GM21390 (cell line): ENCODE data around the gene MFSD8.
"Not testable (repeated sequence)": the region's sequence is repeated elsewhere in the genome, so short reads cannot be mapped to it uniquely, and the experiment has no call there.

ENCODE experiments used
- ATAC-seq: cut with Tn5 transposase; IDR thresholded peaks from one replicate; pipeline ENCODE4 v1.9.1; 2021; ENCODE audit not compliant: unreplicated experiment

The MFSD8 gene

DNA sequence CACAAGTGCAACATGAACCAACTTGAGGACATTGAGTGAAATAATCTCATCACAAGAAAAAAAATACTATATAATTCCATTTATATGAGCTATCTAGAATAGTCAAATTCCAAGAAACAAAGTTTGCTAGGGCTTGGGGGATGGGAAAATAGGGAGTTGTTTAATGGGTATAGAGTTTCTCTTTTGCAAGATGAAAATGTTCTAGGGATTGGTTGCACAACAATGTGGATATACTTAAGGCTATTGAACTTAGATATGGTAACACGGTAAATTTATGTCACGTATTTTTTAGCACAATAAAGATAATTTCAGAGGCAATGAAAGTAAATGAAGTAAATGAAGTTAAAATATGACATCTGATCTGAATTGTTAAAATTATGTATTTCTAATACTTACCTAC, 7.9 kb downstream of the MFSD8 start:
- no peak for ATAC-seq

DNA sequence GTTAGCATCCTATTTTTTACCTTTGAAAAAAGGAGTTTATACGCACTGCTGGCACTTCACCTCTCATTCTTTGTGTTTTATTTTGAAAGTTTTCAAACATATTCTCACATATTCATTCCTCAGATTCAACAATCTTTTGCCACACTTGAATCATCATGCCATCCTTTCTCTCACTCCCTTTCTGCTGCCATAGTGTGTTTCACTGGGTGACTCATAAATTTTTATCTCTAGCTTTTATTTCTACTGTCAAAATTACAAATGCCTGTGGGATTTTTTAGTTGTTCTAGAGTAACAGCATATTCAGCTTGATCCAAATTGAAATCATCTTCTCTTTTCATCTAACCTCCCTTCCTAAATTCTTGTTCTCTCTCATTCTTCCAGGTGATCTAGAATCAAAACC, 28.0 kb downstream of the MFSD8 start:
- no peak for ATAC-seq

DNA sequence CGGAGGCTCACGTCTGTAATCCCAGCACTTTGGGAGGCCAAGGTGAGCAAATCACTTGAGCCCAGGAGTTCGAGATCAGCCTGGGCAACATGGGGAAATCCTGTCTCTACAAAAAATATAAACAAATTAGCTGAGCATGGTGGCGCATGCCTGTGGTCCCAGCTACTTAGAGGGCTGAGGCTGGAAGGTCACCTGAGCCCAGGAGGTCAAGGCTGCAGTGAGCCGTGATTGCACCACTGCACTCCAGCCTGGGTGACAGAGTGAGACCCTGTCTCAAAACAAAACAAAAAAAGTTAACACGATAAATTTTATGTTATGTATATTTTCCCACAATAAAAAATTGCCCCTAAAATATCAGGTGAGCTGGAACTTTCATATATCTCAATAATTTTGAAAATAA, 33.1 kb downstream of the MFSD8 start:
- not testable (repeated sequence) for ATAC-seq

DNA sequence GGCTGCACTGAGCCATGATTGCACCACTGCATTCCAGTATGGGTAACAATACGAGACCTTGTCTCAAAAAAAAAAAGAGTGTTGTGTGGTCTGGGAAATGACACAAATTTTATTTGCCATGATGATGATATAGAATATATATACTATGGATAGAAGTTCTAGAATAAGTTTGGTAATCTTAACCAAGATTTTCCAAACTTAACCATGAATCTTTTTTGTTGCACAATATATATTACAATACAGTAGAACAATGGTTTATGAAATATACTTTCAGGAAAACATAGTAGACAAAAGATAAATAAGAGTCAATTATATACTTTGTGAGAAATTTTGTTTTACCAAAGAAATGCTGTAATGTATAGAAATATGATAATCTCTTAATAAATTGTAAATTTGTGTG, 34.8 kb downstream of the MFSD8 start:
- ATAC-seq = no peak

DNA sequence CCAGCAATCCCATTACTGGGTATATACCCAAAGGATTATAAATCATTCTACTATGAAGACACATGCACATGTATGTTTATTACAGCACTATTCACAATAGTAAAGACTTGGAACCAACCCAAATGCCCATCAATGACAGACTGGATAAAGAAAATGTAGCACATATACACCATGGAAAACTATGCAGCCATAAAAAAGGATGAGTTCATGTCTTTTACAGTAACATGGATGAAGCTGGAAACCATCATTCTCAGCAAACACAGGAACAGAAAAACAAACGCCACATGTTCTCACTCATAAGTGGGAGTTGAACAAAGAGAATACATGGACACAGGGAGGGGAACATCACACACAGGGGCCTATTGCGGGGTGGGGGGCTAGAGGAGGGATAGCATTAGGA, 39.3 kb downstream of the MFSD8 start:
- not testable (repeated sequence) for ATAC-seq

DNA sequence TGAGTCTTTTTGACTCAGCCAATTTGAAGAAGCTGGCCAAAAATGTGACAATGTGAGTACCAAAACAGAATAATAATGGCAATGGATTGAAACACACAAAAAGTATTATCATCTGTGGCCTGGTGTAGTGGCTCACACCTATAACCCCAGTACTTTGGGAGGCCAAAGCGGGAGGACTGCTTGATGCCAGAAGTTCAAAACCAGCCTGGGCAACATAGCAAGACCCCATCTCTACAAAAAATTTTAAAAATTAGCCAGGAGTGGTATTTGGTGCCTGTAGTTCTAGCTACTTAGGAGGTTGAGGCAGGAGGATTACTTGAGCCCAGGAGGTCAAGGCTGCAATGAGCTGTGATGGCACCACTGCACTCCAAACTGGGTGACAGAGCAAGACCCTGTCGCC, 42.7 kb downstream of the MFSD8 start:
- no peak for ATAC-seq

DNA sequence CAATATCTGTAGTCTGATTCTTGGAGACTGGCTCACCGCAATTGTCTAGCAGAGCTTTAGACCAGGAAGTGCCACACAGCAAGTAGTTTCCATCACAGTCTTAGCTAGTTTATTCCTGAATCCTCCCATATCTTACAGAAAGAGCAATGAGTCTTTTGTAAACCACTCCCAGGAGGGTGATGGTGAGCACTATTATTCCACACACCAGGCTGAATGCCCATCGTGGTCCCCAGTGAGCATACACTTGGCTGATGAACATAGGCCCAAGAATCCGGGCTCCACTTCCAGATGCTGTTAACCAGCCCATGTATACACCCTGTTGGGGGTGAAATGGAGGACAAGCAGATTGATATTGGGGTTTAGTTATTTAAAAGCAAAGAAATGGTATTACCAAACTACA, 44.5 kb downstream of the MFSD8 start:
- ATAC-seq = no peak

DNA sequence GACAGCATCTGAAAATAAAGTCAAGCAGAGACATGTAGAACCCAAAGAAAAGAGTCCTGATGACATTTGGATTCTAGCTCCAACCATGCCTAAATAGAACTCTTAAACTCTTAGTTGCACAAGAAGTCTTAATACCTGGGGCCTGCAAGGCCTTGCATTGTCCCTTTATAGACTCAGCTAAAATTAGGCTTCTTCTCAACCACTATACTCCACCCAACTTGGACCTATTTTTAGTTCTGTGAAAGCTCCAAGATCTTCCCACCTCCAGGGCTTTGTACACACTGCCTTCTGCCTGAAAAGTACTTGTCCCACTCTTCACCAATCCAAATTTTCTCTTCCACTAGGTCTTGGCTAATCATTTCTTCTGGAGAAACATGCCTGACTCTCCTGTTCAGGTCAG, 47.8 kb downstream of the MFSD8 start:
- ATAC-seq = no peak

DNA sequence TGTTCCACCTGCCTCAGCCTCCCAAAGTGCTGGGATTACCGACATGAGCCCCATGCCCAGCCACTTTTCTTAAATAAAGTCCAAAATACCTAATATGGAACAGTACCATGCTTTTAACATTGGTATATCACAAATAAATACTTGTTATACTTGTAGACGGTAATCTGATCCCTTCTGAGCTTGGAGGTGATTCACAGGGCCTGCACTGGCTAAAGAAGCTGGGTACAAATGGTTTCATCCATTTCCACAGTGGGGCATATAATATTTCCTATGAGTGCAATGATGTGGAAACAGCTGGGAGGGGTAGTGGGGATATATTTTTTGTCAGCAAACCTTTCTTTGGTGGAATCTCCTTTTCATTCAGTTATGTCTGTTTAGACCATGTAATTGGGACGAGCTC, 48.5 kb downstream of the MFSD8 start:
- no peak for ATAC-seq

DNA sequence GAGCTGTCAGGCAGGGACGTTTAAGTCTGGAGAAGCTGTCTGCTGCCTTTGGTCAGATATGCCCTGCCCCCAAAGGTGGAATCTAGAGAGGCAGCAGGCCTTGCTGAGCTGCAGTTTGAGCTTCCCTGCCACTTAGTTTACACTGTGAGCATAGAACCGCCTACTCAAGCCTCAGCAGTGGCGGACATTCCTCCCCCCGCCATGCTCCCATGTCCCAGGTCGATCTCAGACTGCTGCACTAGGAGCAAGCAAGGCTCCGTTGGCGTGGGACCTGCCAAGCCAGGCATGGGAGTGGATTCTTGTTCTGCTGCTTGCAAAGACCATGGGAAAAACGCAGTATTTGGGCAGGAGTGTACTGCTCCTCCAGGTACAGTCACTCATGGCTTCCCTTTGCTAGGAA, 59.9 kb downstream of the MFSD8 start:
- no peak for ATAC-seq

DNA sequence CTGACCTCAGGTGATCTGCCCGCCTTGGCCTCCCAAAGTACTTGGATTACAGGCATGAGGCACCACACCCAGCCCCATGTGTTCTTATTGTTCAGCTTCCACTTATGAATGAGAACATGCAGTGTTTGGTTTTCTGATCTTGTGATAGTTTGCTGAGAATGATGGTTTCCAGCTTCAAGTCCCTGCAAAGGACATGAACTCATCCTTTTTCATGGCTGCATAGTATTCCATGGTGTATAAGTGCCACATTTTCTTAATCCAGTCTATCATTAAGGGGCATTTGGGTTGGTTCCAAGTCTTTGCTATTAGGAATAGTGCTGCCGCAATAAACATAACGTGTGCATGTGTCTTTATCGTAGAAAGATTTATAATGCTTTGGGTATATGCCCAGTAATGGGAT, 65.3 kb downstream of the MFSD8 start:
- ATAC-seq = not testable (repeated sequence)

DNA sequence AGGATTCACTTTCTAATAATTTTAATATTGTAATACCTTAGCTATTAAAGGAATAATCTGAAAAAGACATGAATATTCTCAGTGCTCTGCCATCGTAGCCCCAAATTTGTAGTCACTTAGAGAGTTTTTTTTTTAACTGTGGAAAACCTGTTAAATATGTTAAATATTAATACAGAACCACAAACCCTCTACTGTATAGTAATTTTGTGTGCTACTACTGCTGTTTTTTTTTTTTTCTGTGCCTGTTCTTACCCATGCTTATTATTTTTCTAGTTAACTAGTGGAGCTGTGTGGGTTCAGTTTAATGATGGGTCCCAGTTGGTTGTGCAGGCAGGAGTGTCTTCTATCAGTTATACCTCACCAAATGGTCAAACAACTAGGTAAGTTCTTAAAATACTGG, 68.4 kb downstream of the MFSD8 start:
- ATAC-seq = no peak

DNA sequence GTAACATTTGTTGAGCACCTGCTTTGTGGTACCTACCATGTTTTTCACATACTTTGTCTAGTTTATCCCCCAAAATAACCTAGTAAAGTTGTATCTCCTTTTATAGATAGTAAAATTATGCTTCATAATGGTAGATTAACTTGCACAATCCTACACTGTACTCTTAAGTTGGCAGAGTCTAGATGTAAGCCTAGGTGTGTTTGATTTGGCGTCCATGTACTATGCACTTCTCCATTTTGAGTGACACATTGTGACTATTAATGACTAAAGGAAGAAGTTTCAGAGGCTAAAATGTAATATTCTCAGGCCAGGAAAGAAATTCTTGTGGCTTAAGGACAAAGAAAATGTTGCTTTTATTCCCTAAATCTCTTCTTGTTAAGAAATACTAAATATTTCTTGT, 68.9 kb downstream of the MFSD8 start:
- no peak for ATAC-seq

DNA sequence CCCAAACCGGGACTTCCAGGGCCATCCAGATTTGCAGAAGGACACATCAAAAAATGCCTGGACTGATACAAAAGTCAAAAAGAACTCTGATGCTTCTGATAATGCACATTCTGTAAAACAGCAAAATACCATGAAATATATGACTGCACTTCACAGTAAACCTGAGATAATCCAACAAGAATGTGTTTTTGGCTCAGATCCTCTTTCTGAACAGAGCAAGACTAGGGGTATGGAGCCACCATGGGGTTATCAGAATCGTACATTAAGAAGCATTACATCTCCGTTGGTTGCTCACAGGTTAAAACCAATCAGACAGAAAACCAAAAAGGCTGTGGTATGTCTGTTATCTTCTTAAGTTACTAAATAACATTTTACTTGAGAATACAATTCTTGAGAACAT, 75.1 kb downstream of the MFSD8 start:
- ATAC-seq = no peak

DNA sequence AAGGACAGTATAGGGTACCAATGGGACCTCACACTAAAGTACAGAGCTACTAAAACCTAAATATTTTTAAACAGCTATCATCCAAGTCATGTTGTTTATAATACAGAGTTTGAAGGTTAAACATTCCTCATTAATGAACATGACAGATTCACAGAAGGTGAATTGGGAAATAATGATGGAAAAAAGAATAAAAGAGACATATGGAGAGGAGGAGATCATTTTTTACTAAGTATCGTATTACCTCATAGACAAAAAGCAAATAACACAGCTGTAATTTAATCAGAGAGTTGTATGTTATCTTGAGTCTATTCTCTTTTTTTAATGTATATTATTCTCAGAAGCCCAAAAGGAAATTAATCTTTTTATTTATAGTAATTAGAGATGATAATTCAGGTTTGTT, 76.4 kb downstream of the MFSD8 start:
- ATAC-seq = no peak

DNA sequence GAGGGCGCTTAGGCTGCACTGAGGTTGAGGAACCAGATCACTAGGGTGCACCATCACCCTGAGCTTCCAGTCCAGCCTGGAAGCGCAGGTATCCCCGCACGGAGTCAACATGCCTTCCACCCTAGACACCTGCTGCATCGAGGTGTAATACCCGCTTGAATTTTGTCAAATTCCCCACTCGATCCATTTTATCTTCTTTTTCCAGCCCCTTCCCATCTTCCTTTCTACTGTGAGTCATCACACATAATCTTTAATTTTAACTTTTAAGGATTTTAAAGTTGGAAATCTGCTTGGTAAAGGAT, 83.5 kb downstream of the MFSD8 start:
- peak; percentile 41 for ATAC-seq

DNA sequence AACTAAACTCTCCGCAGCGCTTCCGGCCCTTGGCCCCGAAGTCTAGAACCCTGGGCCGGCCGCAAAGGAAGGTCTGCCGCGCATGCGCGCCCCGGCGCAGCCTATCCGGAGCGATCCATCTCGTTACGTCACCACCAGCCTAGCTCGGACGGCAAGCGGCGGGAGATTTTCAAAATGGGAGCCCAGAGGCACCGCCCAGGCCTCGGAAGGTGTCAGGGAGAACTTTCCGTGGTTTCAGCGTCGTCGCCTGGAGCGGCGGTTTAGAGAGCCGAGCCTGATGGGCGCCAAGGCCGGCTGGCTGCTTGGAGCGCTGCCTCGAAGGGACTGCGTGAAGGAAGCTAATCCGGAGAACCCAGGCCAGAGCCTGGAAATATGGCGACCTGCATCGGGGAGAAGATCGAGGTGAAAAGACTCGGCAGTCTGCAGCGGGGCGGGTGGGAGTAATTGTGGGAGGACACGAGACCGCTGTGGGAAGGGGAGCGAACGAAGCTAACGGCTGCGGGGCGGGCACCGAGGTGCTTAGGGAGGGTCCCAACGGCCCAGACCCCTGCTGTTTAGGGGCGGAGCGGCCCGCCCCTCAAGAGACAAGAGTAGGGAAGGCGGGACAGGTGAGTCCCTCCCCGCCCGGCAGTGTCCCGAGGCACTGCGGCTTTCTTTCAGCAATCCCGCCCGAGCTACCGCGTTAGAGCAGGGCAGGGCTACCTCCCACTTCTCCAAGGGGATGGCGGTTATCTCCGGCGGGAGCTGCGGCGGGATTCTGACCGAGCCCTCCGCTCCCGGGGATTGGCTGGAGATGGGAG, 84.0 kb downstream of the MFSD8 start, which contains the start of gene PLK4:
Gene PLK4 (plus strand): TSS at position 131 of the 800 bp plus-strand sequence. CDS start 242 bp downstream, at position 373.
- peak; percentile 92 for ATAC-seq

DNA sequence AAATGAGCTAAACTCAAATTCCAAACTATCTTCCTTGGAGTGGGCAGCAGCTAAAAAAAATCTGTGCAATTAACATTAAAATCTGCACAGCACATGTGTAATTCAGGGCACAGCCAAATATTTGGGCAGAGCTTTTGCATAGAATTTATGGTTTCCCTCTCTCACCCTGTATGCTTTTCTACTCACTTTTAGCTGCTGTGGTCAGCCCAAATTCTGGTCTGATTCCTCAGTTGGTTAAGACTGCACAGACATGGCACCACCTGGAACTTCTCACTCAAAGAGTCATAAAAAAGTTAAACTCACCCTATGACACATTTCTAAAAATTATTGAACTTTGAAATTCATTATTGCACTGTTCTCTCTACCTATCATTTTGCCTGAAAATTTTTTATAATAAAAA, 89.2 kb downstream of the MFSD8 start:
- no peak for ATAC-seq

DNA sequence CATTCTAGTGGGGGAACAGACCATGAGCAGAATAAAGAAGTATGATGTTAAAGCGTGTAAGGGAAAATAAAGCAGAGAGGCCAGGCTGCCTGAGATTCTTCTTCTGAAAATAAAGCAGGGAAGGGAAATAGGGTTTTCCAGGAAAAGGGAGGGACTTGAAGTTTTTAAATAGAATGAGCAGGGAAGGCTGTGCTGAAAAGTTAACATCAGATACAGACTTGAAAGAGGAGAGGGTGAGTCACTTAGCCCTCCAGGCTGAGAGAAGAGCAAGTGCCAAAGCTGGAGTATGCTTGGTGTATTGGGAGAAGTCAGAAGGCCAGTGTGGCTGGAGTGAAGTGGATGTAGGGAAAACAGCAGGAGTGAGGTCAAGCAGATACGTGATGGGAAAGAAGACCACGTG, 94.3 kb downstream of the MFSD8 start:
- no peak for ATAC-seq

DNA sequence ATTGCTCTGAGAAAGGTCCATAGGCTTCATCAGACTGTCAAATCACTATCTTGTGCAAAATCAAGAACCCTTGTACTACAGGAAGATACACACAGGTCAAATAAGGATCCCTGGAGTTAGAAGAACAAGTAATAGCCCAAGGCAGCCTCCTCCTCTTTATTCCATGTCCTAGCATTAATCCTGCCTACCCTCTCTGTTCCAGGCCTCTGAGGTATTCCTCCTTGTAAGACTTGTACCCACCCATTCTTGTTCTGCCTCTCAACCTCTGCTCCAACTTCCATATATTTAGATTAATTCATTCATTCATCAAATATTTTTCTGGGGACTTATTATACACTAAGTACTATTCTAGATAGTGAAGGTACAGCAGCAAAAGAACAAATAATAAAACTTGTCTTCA, 94.7 kb downstream of the MFSD8 start:
- ATAC-seq = no peak

DNA sequence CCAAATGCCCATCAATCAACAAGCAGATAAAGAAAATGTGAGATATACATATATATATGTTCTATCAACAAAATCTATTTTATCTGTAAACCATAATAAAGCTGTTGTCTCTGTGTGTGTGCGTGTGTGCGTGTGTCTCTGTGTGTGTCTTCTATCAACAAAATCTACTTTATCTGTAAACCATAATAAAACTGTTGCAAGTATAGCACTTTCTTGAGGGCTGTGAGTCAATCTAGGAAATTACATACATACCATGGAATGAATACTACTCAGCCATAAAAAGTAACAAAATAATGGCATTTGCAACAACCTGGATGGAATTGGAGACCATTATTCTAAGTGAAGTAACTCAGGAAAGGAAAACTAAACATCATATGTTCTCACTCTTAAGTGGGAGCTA, 96.8 kb downstream of the MFSD8 start:
- ATAC-seq = no peak
